C4-2B (cell line): ENCODE results near the gene ANK3.

Source experiments
- H3K27ac ChIP-seq: fragments of 450-650 bp; 2 replicates; pipeline ENCODE4 v1.5.1; 2017
- CTCF ChIP-seq: fragments of 450-650 bp; conservative IDR thresholded peaks from 2 replicates; pipeline ENCODE4 v1.5.1; 2017; ENCODE audit warnings: mild to moderate bottlenecking
- ZFX ChIP-seq: fragments of 450-650 bp; IDR thresholded peaks from 2 replicates; pipeline ENCODE4 v1.6.1; 2017

ANK3 gene

DNA sequence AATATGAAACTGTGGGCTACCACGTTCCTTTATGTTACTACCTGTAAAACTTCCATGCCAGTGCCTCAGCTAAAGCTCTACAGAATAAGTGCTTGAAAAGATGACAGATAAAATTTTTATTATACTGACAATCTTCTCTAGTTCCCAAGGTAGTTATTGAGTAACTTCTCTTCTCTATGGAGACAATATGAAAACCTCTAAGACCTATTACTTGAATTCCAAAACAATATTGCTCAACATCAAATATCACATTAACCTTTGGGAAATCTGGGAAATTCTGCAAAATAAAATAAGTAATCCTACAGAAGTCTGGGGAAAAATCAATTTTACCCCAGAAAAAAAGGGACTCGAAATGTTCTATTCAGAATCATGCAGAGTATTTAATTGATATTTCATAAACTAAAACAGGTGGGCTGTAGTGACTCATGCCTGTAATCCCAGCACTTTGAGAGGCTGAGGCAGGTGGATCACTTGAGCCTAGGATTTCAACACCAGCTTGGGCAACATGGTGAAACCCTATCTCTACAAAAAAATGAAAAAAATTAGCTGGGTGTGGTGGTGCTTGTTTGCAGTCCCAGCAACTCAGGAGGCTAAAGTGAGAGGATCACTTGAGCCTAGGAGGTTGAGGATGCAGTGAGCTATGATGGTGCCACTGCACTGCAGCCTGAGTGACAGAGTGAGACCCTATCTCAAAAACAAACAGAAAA, 23.8 kb upstream of the ANK3 start:
- no peak overlapping the region for H3K27ac ChIP-seq
- no peak for TF ChIP-seq ZFX
- TF ChIP-seq CTCF = no peak

- no peak for TF ChIP-seq ZFX
- TF ChIP-seq CTCF = no peak
- no peak overlapping the region for H3K27ac ChIP-seq
Measured at GRCh38 chr10:60410970-60411369, 21.3 kb upstream of the ANK3 start.

GRCh38 chr10:60409202-60409601, 19.5 kb upstream of the ANK3 start:
- TF ChIP-seq ZFX (no peak), CTCF (no peak)
- H3K27ac ChIP-seq = no peak overlapping the region

- no peak overlapping the region for H3K27ac ChIP-seq
- TF ChIP-seq ZFX = no peak
- no peak for TF ChIP-seq CTCF
Measured at GRCh38 chr10:60406182-60406581, 16.5 kb upstream of the ANK3 start.

GRCh38 chr10:60405172-60405571, 15.5 kb upstream of the ANK3 start:
- no peak for TF ChIP-seq CTCF
- no peak for TF ChIP-seq ZFX
- H3K27ac ChIP-seq = no peak overlapping the region

- H3K27ac ChIP-seq = no peak overlapping the region
- no peak for TF ChIP-seq ZFX
- no peak for TF ChIP-seq CTCF
Measured at GRCh38 chr10:60403168-60403873, 13.6 kb upstream of the ANK3 start.

DNA sequence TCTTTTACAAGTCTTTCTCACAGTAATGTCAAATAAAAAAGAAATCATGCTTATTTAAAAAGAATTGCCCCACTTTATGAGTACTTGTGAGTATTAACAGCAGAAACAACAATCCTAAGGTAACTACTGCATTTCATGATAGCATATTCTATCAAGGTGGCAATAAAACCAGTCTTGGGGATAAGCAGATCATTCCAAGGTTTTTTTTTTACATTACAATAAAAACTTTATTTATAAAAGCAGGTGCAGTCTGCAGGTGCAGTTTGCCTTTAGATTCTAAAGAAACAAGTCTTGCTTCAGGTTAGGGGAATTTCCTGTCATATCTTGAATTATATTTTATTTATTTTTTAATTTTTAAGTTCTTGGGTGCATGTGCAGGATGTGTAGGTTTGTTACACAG, 10.7 kb upstream of the ANK3 start:
- no peak overlapping the region for H3K27ac ChIP-seq
- TF ChIP-seq CTCF (no peak), ZFX (no peak)
